CD4-positive, alpha-beta T cell treated with Interleukin-6 for 4 hours (primary cell): ENCODE measurements around the gene FAM25A.
A peak's percentile ranks its signal among the peaks of the same experiment; 100 is the strongest.
"Not testable (repeated sequence)": the region's sequence is repeated elsewhere in the genome, so short reads cannot be mapped to it uniquely, and the experiment has no call there.

Experiments
- DNase-seq: peaks from one replicate; pipeline ENCODE4 v3.0.0-alpha.2; 2020; ENCODE audit warnings: mixed read lengths

Gene FAM25A

GRCh38 chr10:87020056-87020455, at the start of gene FAM25A:
FAM25A (plus strand) TSS chr10:87020294; CDS start chr10:87020325, 31 bp downstream.
- DNase-seq, result not testable (repeated sequence)

GRCh38 chr10:86970982-86971231, 49.2 kb upstream of the FAM25A start:
- DNase-seq, result no peak

- DNase-seq, result peak; percentile 92
Measured at GRCh38 chr10:86971232-86971991, 48.7 kb upstream of the FAM25A start.

- DNase-seq, result no peak
Measured at GRCh38 chr10:86972613-86973380, 47.3 kb upstream of the FAM25A start.

- DNase-seq, result no peak
Measured at GRCh38 chr10:86974484-86974883, 45.6 kb upstream of the FAM25A start.

- DNase-seq, result no peak
Measured at GRCh38 chr10:86976362-86977056, 43.6 kb upstream of the FAM25A start.

GRCh38 chr10:86978457-86978856, 41.6 kb upstream of the FAM25A start:
- not testable (repeated sequence) for DNase-seq

GRCh38 chr10:86979296-86979818, 40.7 kb upstream of the FAM25A start:
- DNase-seq, result no peak

- no peak for DNase-seq
Measured at GRCh38 chr10:86979977-86980448, 40.1 kb upstream of the FAM25A start.

- not testable (repeated sequence) for DNase-seq
Measured at GRCh38 chr10:86981020-86981419, 39.1 kb upstream of the FAM25A start.

GRCh38 chr10:86981716-86982115, 38.4 kb upstream of the FAM25A start:
- DNase-seq, result no peak

GRCh38 chr10:86984498-86984897, 35.6 kb upstream of the FAM25A start:
- DNase-seq, result not testable (repeated sequence)

GRCh38 chr10:86988520-86988919, 31.6 kb upstream of the FAM25A start:
- DNase-seq, result no peak

- DNase-seq, result not testable (repeated sequence)
Measured at GRCh38 chr10:86991362-86991761, 28.7 kb upstream of the FAM25A start.

GRCh38 chr10:86992456-86992855, 27.6 kb upstream of the FAM25A start:
- DNase-seq, result no peak

- DNase-seq, result no peak
Measured at GRCh38 chr10:86992929-86993328, 27.2 kb upstream of the FAM25A start.

- not testable (repeated sequence) for DNase-seq
Measured at GRCh38 chr10:86999802-87000403, 20.2 kb upstream of the FAM25A start.

- DNase-seq, result no peak
Measured at GRCh38 chr10:87000491-87000890, 19.6 kb upstream of the FAM25A start.

GRCh38 chr10:87007124-87007523, 13.0 kb upstream of the FAM25A start:
- not testable (repeated sequence) for DNase-seq

GRCh38 chr10:87007674-87008073, 12.4 kb upstream of the FAM25A start:
- DNase-seq, result not testable (repeated sequence)

- not testable (repeated sequence) for DNase-seq
Measured at GRCh38 chr10:87008303-87008702, 11.8 kb upstream of the FAM25A start.

GRCh38 chr10:87009134-87009696, 10.9 kb upstream of the FAM25A start:
- not testable (repeated sequence) for DNase-seq
